ENCODE results near the gene LRCH3.
A peak's percentile ranks its signal among the peaks of the same experiment; 100 is the strongest.

Gene LRCH3

DNA sequence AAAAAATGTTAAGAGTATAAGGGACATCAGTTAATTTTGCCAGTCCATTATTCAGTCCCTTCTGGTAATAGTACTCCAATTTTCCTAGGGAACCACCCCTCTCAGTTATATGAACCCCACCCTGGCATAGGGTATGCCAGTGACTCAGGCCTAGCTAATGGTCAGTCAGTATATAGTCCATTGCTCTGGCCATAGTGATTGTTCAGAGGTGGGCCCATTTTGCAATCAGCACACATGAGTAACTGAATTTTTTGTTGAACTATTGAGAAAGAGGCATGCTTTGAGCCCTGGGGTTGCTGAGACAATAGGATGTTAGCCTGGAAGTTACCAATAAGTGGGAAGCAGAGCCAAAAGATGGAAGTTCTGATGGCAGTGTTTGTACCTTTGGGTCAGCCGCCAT is 4.1 kb downstream of the LRCH3 start:
- no peak overlapping the region for H3K4me3 ChIP-seq
- H3K9me3 ChIP-seq (ENCODE audit: low read depth, low read length): no peaks in the 10 kb centered on the region
- no peak for DNase-seq (ENCODE audit: low read depth, low spot score)
- H3K9ac ChIP-seq (ENCODE audit: insufficient read length): no peak overlapping the region
- TF ChIP-seq EZH2 (IDR thresholded peaks at IDR 0.05) (no peak), FOXP2 (optimal IDR thresholded peaks at IDR 0.05; ENCODE audit: control extremely low read depth, extremely low read length, insufficient read depth) (no peak), POLR2AphosphoS5 (IDR thresholded peaks at IDR 0.05; ENCODE audit: borderline replicate concordance, low read depth, low read length) (no peak)
- no peak overlapping the region for H3K27ac ChIP-seq
- H3K36me3 ChIP-seq (ENCODE audit: insufficient read depth, low read length): no peaks in the 10 kb centered on the region

DNA sequence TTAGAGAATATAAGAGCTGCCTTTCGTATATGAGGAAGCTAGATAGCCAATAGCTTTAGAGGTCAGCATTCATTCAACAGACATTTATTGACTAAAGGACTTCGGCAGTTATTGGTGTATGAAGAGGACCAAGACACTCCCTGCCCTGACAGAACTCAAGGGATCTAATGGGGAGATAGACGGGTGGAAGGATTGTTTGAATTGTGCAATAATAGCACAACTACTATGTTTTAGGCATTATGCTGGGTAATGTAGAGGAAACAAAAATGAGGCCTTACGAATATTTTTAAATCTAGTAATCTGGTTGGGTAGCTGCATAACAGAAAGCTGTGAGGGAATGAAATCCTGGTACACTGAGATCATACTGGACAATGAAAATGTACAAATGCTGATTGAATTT is 5.0 kb downstream of the LRCH3 start:
- DNase-seq (ENCODE audit: low read depth, low spot score): no peak
- no peaks in the 10 kb centered on the region for H3K9me3 ChIP-seq (ENCODE audit: low read depth, low read length)
- no peak overlapping the region for H3K27ac ChIP-seq
- no peak for TF ChIP-seq EZH2 (IDR thresholded peaks at IDR 0.05)
- no peak for TF ChIP-seq POLR2AphosphoS5 (IDR thresholded peaks at IDR 0.05; ENCODE audit: borderline replicate concordance, low read depth, low read length)
- no peak for TF ChIP-seq FOXP2 (optimal IDR thresholded peaks at IDR 0.05; ENCODE audit: control extremely low read depth, extremely low read length, insufficient read depth)
- no peaks in the 10 kb centered on the region for H3K36me3 ChIP-seq (ENCODE audit: insufficient read depth, low read length)
- H3K9ac ChIP-seq (ENCODE audit: insufficient read length): no peak overlapping the region
- no peak overlapping the region for H3K4me3 ChIP-seq

DNA sequence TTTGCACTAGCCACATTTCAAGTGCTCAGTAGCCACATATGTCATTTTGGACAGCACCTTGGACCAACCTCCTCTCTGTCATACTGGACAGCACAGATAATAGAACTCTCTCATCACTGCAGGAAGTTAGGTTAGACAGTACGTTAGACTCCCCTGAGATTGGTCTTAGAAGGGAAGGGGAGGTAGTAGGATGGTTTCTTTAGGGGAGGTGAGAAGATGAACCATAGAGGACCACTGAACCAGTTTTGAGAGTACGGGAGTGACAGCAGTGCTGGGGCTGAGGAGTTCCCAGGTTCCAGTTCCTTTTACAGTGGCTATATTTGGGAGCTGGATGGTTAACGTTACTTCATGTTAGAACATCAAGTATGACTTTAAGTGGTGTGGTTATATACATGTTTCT is 7.8 kb downstream of the LRCH3 start:
- peak overlapping the region; percentile 67; the same call in 1 of the 2 replicates for H3K27ac ChIP-seq
- no peaks in the 10 kb centered on the region for H3K9me3 ChIP-seq (ENCODE audit: low read depth, low read length)
- no peak overlapping the region for H3K4me3 ChIP-seq
- no peaks in the 10 kb centered on the region for H3K36me3 ChIP-seq (ENCODE audit: insufficient read depth, low read length)
- DNase-seq (ENCODE audit: low read depth, low spot score): no peak
- no peak overlapping the region for H3K9ac ChIP-seq (ENCODE audit: insufficient read length)
- TF ChIP-seq POLR2AphosphoS5 (IDR thresholded peaks at IDR 0.05; ENCODE audit: borderline replicate concordance, low read depth, low read length) (no peak), FOXP2 (optimal IDR thresholded peaks at IDR 0.05; ENCODE audit: control extremely low read depth, extremely low read length, insufficient read depth) (no peak), EZH2 (IDR thresholded peaks at IDR 0.05) (no peak)

DNA sequence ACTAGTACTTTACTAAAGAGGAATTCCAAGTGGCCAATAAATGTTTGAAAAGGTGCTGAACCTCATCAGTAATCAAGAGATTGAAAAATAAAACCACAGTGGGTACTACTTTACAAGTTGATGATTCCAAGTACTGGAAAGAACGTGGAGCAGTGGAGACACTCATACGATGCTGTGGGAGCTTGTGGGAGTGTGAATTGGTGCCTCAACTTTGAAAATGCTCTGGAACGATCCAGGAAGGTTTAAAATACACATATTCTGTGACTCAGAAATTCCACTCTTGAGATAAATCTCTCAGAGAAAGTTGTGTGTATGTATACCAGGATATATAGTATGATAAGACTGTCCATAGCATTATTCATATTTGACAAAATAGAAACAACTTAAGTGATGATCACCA is 9.3 kb downstream of the LRCH3 start:
- Histone ChIP-seq H3K27ac (no peak overlapping the region), H3K36me3 (ENCODE audit: insufficient read depth, low read length) (no peaks in the 10 kb centered on the region), H3K9me3 (ENCODE audit: low read depth, low read length) (no peaks in the 10 kb centered on the region), H3K9ac (ENCODE audit: insufficient read length) (no peak overlapping the region), H3K4me3 (no peak overlapping the region)
- no peak for DNase-seq (ENCODE audit: low read depth, low spot score)
- TF ChIP-seq EZH2 (IDR thresholded peaks at IDR 0.05) (no peak), POLR2AphosphoS5 (IDR thresholded peaks at IDR 0.05; ENCODE audit: borderline replicate concordance, low read depth, low read length) (no peak), FOXP2 (optimal IDR thresholded peaks at IDR 0.05; ENCODE audit: control extremely low read depth, extremely low read length, insufficient read depth) (no peak)

DNA sequence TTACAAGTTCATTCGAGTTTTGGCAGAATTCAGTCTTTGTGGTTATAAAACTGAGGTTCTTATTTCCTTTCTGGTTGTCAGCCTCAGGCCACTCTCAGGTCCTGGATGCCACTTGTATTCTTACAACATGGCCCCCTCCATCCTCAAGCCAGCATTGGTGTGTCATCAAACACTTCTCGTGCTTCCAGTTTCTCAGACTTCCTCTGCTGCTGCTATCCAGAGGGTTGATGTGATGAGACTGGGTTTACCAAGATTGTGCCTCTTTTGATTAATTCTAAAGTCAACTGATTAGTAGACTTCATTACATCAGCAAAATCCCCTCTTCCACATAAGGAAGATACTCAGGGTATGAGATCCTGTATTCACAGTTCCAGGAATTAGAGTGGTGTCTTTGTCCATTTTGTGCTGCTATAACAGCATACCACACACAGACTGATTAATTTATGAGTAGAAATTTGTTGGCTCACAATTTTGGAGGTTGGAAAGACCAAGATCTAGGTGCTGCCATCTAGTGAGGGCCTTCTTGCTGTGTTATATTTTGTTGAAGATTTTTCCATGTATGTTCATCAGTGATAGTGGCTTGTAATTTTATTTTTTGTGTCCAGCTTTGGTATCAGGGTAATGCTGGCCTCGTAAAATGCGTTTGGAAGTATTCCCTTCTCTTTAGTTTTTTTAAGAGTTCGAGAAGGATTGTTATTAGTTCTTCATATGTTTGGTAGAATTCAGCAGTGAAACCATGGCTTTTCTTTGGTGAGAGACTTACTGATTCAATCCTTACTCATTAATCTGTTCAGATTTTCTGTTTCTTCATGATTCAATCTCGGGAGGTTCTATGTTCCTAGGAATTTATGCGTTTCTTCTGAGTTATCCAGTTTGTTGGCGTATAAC is 11.1 kb downstream of the LRCH3 start:
- no peak for TF ChIP-seq FOXP2 (optimal IDR thresholded peaks at IDR 0.05; ENCODE audit: control extremely low read depth, extremely low read length, insufficient read depth)
- no peak for TF ChIP-seq EZH2 (IDR thresholded peaks at IDR 0.05)
- no peak for TF ChIP-seq POLR2AphosphoS5 (IDR thresholded peaks at IDR 0.05; ENCODE audit: borderline replicate concordance, low read depth, low read length)
- Histone ChIP-seq H3K27ac (peak overlapping the region; percentile 51), H3K4me3 (peak overlapping the region; percentile 5), H3K9me3 (ENCODE audit: low read depth, low read length) (no peaks in the 10 kb centered on the region), H3K36me3 (ENCODE audit: insufficient read depth, low read length) (no peaks in the 10 kb centered on the region), H3K9ac (ENCODE audit: insufficient read length) (no peak overlapping the region)
- DNase-seq (ENCODE audit: low read depth, low spot score): no peak

DNA sequence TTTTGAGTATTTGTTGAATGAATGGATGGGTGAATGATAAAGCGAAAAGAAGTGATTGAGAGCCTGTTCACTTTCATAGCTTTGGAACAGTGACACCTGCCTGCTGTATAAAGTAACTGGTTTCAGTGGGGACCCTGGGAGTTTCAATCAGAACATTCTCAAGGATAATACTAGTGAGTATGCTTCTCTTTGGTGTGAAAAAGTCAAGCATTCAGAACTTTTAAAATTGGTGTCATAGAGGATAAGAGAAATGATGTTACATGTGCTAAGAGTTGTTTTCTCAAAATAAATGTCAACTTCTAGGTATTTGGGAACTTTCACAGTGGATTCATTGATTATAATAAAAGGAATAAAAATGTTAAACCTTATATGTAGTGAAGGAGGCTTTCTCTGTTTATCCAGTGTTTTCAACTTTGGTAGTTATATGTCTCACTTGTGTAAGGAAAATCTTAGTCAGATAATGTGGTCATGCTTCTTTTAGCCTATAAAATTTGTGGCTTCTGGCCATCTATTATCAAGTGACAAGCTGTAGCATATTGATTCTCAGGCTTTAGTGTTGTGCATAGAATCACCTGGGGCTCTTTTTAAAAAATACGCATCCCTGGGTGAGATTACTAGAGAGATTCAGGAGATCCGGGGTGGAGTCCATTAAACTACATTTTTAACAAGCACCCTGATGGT is 11.9 kb downstream of the LRCH3 start:
- TF ChIP-seq FOXP2 (optimal IDR thresholded peaks at IDR 0.05; ENCODE audit: control extremely low read depth, extremely low read length, insufficient read depth) (no peak), POLR2AphosphoS5 (IDR thresholded peaks at IDR 0.05; ENCODE audit: borderline replicate concordance, low read depth, low read length) (no peak), EZH2 (IDR thresholded peaks at IDR 0.05) (no peak)
- Histone ChIP-seq H3K9me3 (ENCODE audit: low read depth, low read length) (no peaks in the 10 kb centered on the region), H3K36me3 (ENCODE audit: insufficient read depth, low read length) (no peaks in the 10 kb centered on the region), H3K27ac (peak overlapping the region; percentile 51; the same call in 1 of the 2 replicates), H3K4me3 (no peak overlapping the region), H3K9ac (ENCODE audit: insufficient read length) (no peak overlapping the region)
- DNase-seq (ENCODE audit: low read depth, low spot score): no peak

DNA sequence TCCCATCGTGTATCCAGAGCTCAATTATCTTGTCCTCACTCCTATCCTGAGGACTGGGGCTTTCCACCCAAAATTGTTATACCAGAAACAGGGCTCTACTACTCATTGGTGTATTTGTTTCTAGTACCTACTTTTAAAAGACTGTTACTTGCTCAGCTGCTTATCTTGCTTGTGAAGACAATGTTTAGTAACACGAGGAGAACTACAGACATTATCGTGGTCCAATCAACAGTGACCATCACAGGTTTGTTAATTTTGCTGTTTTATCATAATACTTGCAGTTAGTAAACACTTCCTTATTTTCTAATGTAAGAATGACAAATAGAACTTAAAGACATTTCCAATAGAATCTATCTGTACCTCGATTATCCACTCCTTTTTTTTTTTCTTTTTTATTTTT is 13.5 kb downstream of the LRCH3 start:
- DNase-seq (ENCODE audit: low read depth, low spot score): no peak
- Histone ChIP-seq H3K36me3 (ENCODE audit: insufficient read depth, low read length) (no peaks in the 10 kb centered on the region), H3K9ac (ENCODE audit: insufficient read length) (no peak overlapping the region), H3K9me3 (ENCODE audit: low read depth, low read length) (no peaks in the 10 kb centered on the region), H3K4me3 (no peak overlapping the region), H3K27ac (no peak overlapping the region)
- no peak for TF ChIP-seq EZH2 (IDR thresholded peaks at IDR 0.05)
- TF ChIP-seq FOXP2 (optimal IDR thresholded peaks at IDR 0.05; ENCODE audit: control extremely low read depth, extremely low read length, insufficient read depth): no peak
- TF ChIP-seq POLR2AphosphoS5 (IDR thresholded peaks at IDR 0.05; ENCODE audit: borderline replicate concordance, low read depth, low read length): no peak

DNA sequence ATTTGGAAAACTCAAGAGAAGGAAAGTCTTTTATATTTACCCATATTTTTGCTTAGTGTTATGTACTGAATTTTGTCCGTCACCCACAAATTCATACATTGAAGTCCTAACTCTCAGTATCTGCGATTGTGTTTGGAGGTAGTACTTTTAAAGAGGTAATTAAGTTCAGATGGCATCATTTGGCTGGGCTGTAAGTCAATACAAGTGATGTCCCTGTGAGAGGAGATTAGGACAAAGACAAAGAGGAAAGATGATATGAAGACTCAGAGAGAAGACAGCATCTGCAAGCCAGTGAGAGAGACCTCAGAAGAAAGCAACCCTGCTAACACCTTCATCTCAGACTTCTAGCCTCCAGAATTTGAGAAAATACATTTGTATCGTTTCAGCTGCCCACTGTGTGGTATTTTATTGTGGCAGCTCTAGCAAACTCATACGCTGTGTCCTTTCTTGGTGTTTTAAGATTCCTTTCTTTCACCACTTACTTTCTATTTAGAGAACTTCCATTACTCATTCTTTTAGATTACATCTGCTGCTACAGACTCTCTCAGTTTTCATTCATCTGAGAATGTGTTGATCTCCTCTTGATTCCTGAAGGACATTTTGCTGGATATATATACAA is 17.0 kb downstream of the LRCH3 start:
- DNase-seq (ENCODE audit: low read depth, low spot score): no peak
- no peak overlapping the region for H3K9ac ChIP-seq (ENCODE audit: insufficient read length)
- H3K36me3 ChIP-seq (ENCODE audit: insufficient read depth, low read length): peaks cover 3% of the 10 kb centered on the region; the same call in 1 of the 2 replicates
- H3K9me3 ChIP-seq (ENCODE audit: low read depth, low read length): no peaks in the 10 kb centered on the region
- H3K27ac ChIP-seq: peak overlapping the region; percentile 71
- H3K4me3 ChIP-seq: no peak overlapping the region
- TF ChIP-seq POLR2AphosphoS5 (IDR thresholded peaks at IDR 0.05; ENCODE audit: borderline replicate concordance, low read depth, low read length): no peak
- TF ChIP-seq EZH2 (IDR thresholded peaks at IDR 0.05): no peak
- TF ChIP-seq FOXP2 (optimal IDR thresholded peaks at IDR 0.05; ENCODE audit: control extremely low read depth, extremely low read length, insufficient read depth): no peak
